NB4 (cell line): ENCODE measurements around the gene TMEM45A.

Experiments used
- CTCF ChIP-seq: IDR thresholded peaks from one replicate; pipeline ENCODE4 v1.5.1; 2012; ENCODE audit warnings: low read depth, low read length
- MYC ChIP-seq: IDR thresholded peaks from 2 replicates; pipeline ENCODE4 v1.6.1; 2011; ENCODE audit warnings: low read depth, low read length

DNA sequence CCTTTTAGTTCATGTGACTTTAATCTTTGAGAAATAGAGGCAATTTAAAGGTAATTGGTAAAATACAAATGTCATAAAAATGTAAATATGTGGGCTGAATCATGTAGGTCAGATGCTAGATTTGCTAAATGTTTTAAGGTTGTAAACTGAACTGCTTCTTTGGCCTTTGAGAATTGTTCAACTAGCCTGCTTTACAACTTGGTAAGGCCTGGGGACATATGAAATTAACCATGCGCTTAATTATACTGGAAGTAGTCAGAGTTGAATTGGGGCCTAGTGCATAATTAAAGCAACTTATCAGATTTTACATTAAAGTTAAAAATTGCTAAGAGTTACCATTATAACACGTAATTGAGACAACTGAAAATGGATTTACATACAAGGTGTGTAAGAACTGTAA lies 21.0 kb upstream of the TMEM45A start:
- TF ChIP-seq MYC = no peak
- no peak for TF ChIP-seq CTCF
